Hepatocyte (in vitro differentiated cells): Measurements from ENCODE around the gene LY6G5C. TPM values are rescaled to one million over a fixed set of nuclear protein-coding genes. Genes with fewer than 3 reads are reported as not detected.

Source experiments
- DNase-seq: peaks from one replicate; pipeline ENCODE4 v3.0.0-alpha.2; 2016; ENCODE audit warnings: low spot score
- H2AFZ ChIP-seq: fragments of 200-600 bp; sonication (generic); 2 replicates; pipeline ENCODE4 v1.6.0; 2016; ENCODE audit warnings: antibody characterized with exemption, mild to moderate bottlenecking
- H3K27ac ChIP-seq: fragments of 200-600 bp; sonication (generic); 2 replicates; pipeline ENCODE4 v1.5.1; 2016; ENCODE audit warnings: mild to moderate bottlenecking
- H3K27me3 ChIP-seq: fragments of 200-600 bp; sonication (generic); 2 replicates; pipeline ENCODE4 v1.6.1; 2016
- H3K36me3 ChIP-seq: fragments of 200-600 bp; sonication (generic); replicated peaks from 2 replicates; pipeline ENCODE4 v1.5.1; 2016; ENCODE audit warnings: low read depth; ENCODE audit not compliant: insufficient read depth
- H3K4me1 ChIP-seq: fragments of 200-600 bp; sonication (generic); 2 replicates; pipeline ENCODE4 v1.5.1; 2016; ENCODE audit warnings: mild to moderate bottlenecking, moderate library complexity; ENCODE audit not compliant: insufficient read depth
- H3K4me2 ChIP-seq: fragments of 200-600 bp; sonication (generic); 2 replicates; pipeline ENCODE4 v1.6.0; 2016
- H3K4me3 ChIP-seq: fragments of 200-600 bp; sonication (generic); 2 replicates; pipeline ENCODE4 v1.5.1; 2016; ENCODE audit warnings: mild to moderate bottlenecking
- H3K79me2 ChIP-seq: fragments of 200-600 bp; sonication (generic); 2 replicates; pipeline ENCODE4 v1.6.0; 2017; ENCODE audit warnings: mild to moderate bottlenecking
- H3K9me2 ChIP-seq: fragments of 200-600 bp; sonication (generic); replicated peaks from 2 replicates; pipeline ENCODE4 v1.6.0; 2017; ENCODE audit warnings: mild to moderate bottlenecking; ENCODE audit not compliant: insufficient read depth
- H3K9me3 ChIP-seq: fragments of 200-600 bp; sonication (generic); 2 replicates; pipeline ENCODE4 v1.5.1; 2016; ENCODE audit warnings: low read depth, mild to moderate bottlenecking
- H4K20me1 ChIP-seq: fragments of 200-600 bp; sonication (generic); 2 replicates; pipeline ENCODE4 v1.6.0; 2016; ENCODE audit warnings: mild to moderate bottlenecking; ENCODE audit not compliant: insufficient read depth, poor library complexity, severe bottlenecking
- CTCF ChIP-seq: fragments of 200-600 bp; sonication (generic); IDR thresholded peaks from 2 replicates; pipeline ENCODE4 v1.5.1; 2016; ENCODE audit warnings: antibody characterized with exemption, mild to moderate bottlenecking; ENCODE audit not compliant: poor library complexity
- EZH2 ChIP-seq: fragments of 200-600 bp; sonication (generic); IDR thresholded peaks from 2 replicates; pipeline ENCODE4 v1.6.1; 2016; ENCODE audit warnings: antibody characterized with exemption, mild to moderate bottlenecking, borderline replicate concordance
- EZH2phosphoT487 ChIP-seq: fragments of 200-600 bp; sonication (generic); IDR thresholded peaks from one replicate; pipeline ENCODE4 v1.6.1; 2018; ENCODE audit warnings: antibody characterized with exemption, mild to moderate bottlenecking, low read depth, moderate library complexity; ENCODE audit not compliant: unreplicated experiment, severe bottlenecking
- WGBS: methylation state at CpG from one replicate; pipeline ENCODE4 v1.1.6; 2016; ENCODE audit warnings: low lambda C conversion rate; ENCODE audit errors: missing lambda C conversion rate; 5-methylcytosine and 5-hydroxymethylcytosine counted together
- polyA plus RNA-seq: library from polyadenylated mRNA; unstranded; fragments of >200 nt; fragmentation: Nextera tagmentation; extraction: Ambion mirVana; gene quantifications from 2 replicates; pipeline ENCODE4 v1.2.1, GENCODE V29; 2016
- total RNA-seq: library from RNA; depleted of rRNA; stranded (reverse); fragments of >200 nt; gene quantifications from 2 replicates; pipeline ENCODE4 v1.2.3, GENCODE V29; 2014

LY6G5C gene
- total and polyA plus RNA-seq, 2 experiments from 2014 or later = 0.63 TPM; not detected in 1

GRCh38 chr6:31722173-31722572, 41.3 kb upstream of the LY6G5C start:
- Histone ChIP-seq H3K4me1 (no peaks in the 10 kb centered on the region), H3K79me2 (no peaks in the 10 kb centered on the region), H3K4me2 (no peak overlapping the region), H3K36me3 (no peaks in the 10 kb centered on the region), H3K27ac (no peak overlapping the region), H3K27me3 (no peaks in the 10 kb centered on the region), H3K9me3 (no peaks in the 10 kb centered on the region), H3K9me2 (no peaks in the 10 kb centered on the region), H3K4me3 (no peak overlapping the region), H2AFZ (no peak overlapping the region), H4K20me1 (no peaks in the 10 kb centered on the region)
- DNase-seq = no peak
- TF ChIP-seq EZH2 = no peak
- TF ChIP-seq CTCF = no peak
- TF ChIP-seq EZH2phosphoT487 = no peak
- 91% methylated on average over 3 of the region's 3 CpGs for WGBS

GRCh38 chr6:31721351-31722020, 40.6 kb upstream of the LY6G5C start, which contains the start of gene LY6G6C:
Gene LY6G6C, minus strand, starts transcription at chr6:31721746. Its CDS starts 67 bp downstream, at chr6:31721679.
- Histone ChIP-seq H2AFZ (no peak within 1 kb of the TSS), H3K9me3 (no peaks in the 10 kb centered on the region), H4K20me1 (no peaks in the 10 kb centered on the region), H3K4me2 (no peak within 1 kb of the TSS), H3K4me1 (no peaks in the 10 kb centered on the region), H3K4me3 (no peak within 1 kb of the TSS), H3K27me3 (no peaks in the 10 kb centered on the region), H3K36me3 (no peaks in the 10 kb centered on the region), H3K27ac (no peak within 1 kb of the TSS), H3K9me2 (no peaks in the 10 kb centered on the region), H3K79me2 (no peaks in the 10 kb centered on the region)
- DNase-seq = no peak
- TF ChIP-seq EZH2phosphoT487 (no peak), EZH2 (no peak), CTCF (no peak)
- 89% methylated on average over 4 of the region's 4 CpGs for WGBS

- TF ChIP-seq CTCF = no peak
- TF ChIP-seq EZH2 = no peak
- no peak for TF ChIP-seq EZH2phosphoT487
- Histone ChIP-seq H2AFZ (no peak overlapping the region), H3K27me3 (no peaks in the 10 kb centered on the region), H3K4me3 (no peak overlapping the region), H3K79me2 (no peaks in the 10 kb centered on the region), H4K20me1 (no peaks in the 10 kb centered on the region), H3K4me2 (no peak overlapping the region), H3K4me1 (peaks cover 4% of the 10 kb centered on the region), H3K9me3 (no peaks in the 10 kb centered on the region), H3K9me2 (no peaks in the 10 kb centered on the region), H3K36me3 (no peaks in the 10 kb centered on the region), H3K27ac (no peak overlapping the region)
- no peak for DNase-seq
- 88% methylated on average over 5 of the region's 5 CpGs for WGBS
These were observed 39.4 kb upstream of the LY6G5C start for GRCh38 chr6:31720196-31720770.
